Panc1 (cell line): ENCODE measurements around the gene SEC63. TPM values are rescaled to one million over a fixed set of nuclear protein-coding genes. Genes with fewer than 3 reads are reported as not detected.

Experiments used
- ATAC-seq: fragments of 200-7000 bp; cut with Tn5 transposase; 2 replicates; pipeline ENCODE4 v1.9.1; 2020; ENCODE audit warnings: mild to moderate bottlenecking, moderate library complexity
- BruUV-seq: library from RNA; stranded (reverse); fragments of 400-500 nt; replicated peaks from 2 replicates; lab custom pipeline; 2021; lab: Mats Ljungman, UMichigan
- CTCF ChIA-PET: fragments of 300-600 bp; sonication (Branson Sonifier 250); formaldehyde crosslinking; loops from one replicate; lab custom pipeline; 2022; ENCODE audit warnings: antibody characterized with exemption; lab: Charles Lee
- POLR2A ChIA-PET: fragments of 300-600 bp; sonication (Branson Sonifier 250); formaldehyde crosslinking; loops from one replicate; lab custom pipeline; 2022; ENCODE audit warnings: antibody characterized with exemption; lab: Charles Lee
- DNase-seq: peaks from one replicate; pipeline ENCODE4 v3.0.0-alpha.2; 2010; ENCODE audit warnings: low read depth, low spot score
- H3K27ac ChIP-seq: 2 replicates; pipeline ENCODE4 v1.5.1; 2011; ENCODE audit warnings: mild to moderate bottlenecking, low read length, inconsistent platforms
- H3K27me3 ChIP-seq: fragments of 200-500 bp; sonication (Bioruptor generic); 2 replicates; pipeline ENCODE4 v1.6.0; 2014; ENCODE audit warnings: low read length, inconsistent platforms; ENCODE audit not compliant: control insufficient read depth, insufficient read depth
- H3K36me3 ChIP-seq: fragments of 200-500 bp; sonication (Bioruptor generic); 2 replicates; pipeline ENCODE4 v1.5.1; 2014; ENCODE audit warnings: inconsistent platforms, mild to moderate bottlenecking, low read length, moderate library complexity; ENCODE audit not compliant: control insufficient read depth, insufficient read depth
- H3K4me1 ChIP-seq: 2 replicates; pipeline ENCODE4 v1.5.1; 2011; ENCODE audit warnings: inconsistent platforms, mild to moderate bottlenecking, low read length, moderate library complexity; ENCODE audit not compliant: control insufficient read depth, insufficient read depth
- H3K4me3 ChIP-seq, 2 experiments: 2 replicates each; pipeline ENCODE4 v1.5.1; 2011 to 2012; ENCODE audit warnings: low read depth in 2 of 2, low read length in 2 of 2, mild to moderate bottlenecking in 2 of 2, inconsistent platforms in 1 of 2, moderate library complexity in 1 of 2
- H3K9me3 ChIP-seq: fragments of 200-500 bp; sonication (Bioruptor generic); 2 replicates; pipeline ENCODE4 v1.5.1; 2014; ENCODE audit warnings: low read depth, mild to moderate bottlenecking, inconsistent platforms, low read length, moderate library complexity; ENCODE audit not compliant: control insufficient read depth, insufficient read depth
- CTCF ChIP-seq: fragments of 450-650 bp; IDR thresholded peaks from 2 replicates; pipeline ENCODE4 v1.5.1; 2017; ENCODE audit warnings: mild to moderate bottlenecking
- POLR2AphosphoS5 ChIP-seq: IDR thresholded peaks from 2 replicates; pipeline ENCODE4 v1.6.1; 2012; ENCODE audit warnings: mild to moderate bottlenecking, low read depth, low read length, moderate library complexity
- REST ChIP-seq, 2 experiments: IDR thresholded peaks; 2 replicates each; pipeline ENCODE4 v1.6.1; 2011 to 2012; ENCODE audit warnings: low read depth in 2 of 2, control low read depth in 1 of 2, low read length in 1 of 2, mild to moderate bottlenecking in 1 of 2, moderate library complexity in 1 of 2; ENCODE audit not compliant: insufficient read depth in 1 of 2
- SIN3A ChIP-seq: IDR thresholded peaks from 2 replicates; pipeline ENCODE4 v1.6.1; 2012; ENCODE audit warnings: low read depth, mild to moderate bottlenecking, low read length, moderate library complexity, borderline replicate concordance; ENCODE audit not compliant: insufficient read depth
- TCF7L2 ChIP-seq: IDR thresholded peaks from 2 replicates; pipeline ENCODE4 v1.6.1; 2011; ENCODE audit warnings: mild to moderate bottlenecking, low read depth, low read length, inconsistent platforms
- in situ Hi-C: cut with HindIII; loops from 2 replicates; pipeline ENCODE4 v1.10.0; 2016; ENCODE audit warnings: low sequenced_read_pairs, low pct_unique_long_range_greater_than_20kb
- intact Hi-C: fragments of 100-400 bp; cut with micrococcal nuclease; formaldehyde crosslinking; loops from one replicate; pipeline ENCODE4 v1.10.0; 2022; ENCODE audit not compliant: unreplicated experiment
- total RNA-seq: library from RNA; stranded (reverse); gene quantifications from one replicate; pipeline ENCODE4 v1.2.1, GENCODE V29; 2021; ENCODE audit not compliant: unreplicated experiment

The SEC63 gene
- total RNA-seq, 1 experiment from 2014 or later = 172 TPM

- no TSS peak for BruUV-seq
- Histone ChIP-seq H3K27me3 (no peaks in the 10 kb centered on the region), H3K36me3 (no peaks in the 10 kb centered on the region), H3K9me3 (no peaks in the 10 kb centered on the region), H3K4me1 (no peaks in the 10 kb centered on the region), H3K27ac (no peak overlapping the region), H3K4me3 (no peak overlapping the region)
- in situ Hi-C loops (no loop called here), intact Hi-C loops (no loop called here)
- POLR2A ChIA-PET = no interaction called here
- CTCF ChIA-PET = no interaction called here
- no peak for ATAC-seq
- TF ChIP-seq TCF7L2 = no peak
- TF ChIP-seq POLR2AphosphoS5 = no peak
- no peak for TF ChIP-seq REST (IDR thresholded peaks at IDR 0.05; ENCODE audit: insufficient read depth in 1 of 2, low read depth in 2 of 2, low read length in 1 of 2)
- TF ChIP-seq SIN3A = no peak
- DNase-seq = no peak
Observed at GRCh38 chr6:107972413-107973096, 14.5 kb upstream of the SEC63 start.

- TF ChIP-seq REST (IDR thresholded peaks at IDR 0.05; ENCODE audit: insufficient read depth in 1 of 2, low read depth in 2 of 2, low read length in 1 of 2) (no peak), SIN3A (no peak), TCF7L2 (no peak), CTCF (no peak), POLR2AphosphoS5 (no peak)
- H3K4me1 ChIP-seq = no peaks in the 10 kb centered on the region
- no peak for ATAC-seq
- H3K36me3 ChIP-seq = no peaks in the 10 kb centered on the region
- H3K27ac ChIP-seq = no peak overlapping the region
- BruUV-seq = no TSS peak
- no peaks in the 10 kb centered on the region for H3K27me3 ChIP-seq
- no peak for DNase-seq
- in situ Hi-C loops (no loop called here), intact Hi-C loops (no loop called here)
- no peaks in the 10 kb centered on the region for H3K9me3 ChIP-seq
- CTCF ChIA-PET = no interaction called here
- no peak overlapping the region for H3K4me3 ChIP-seq
- POLR2A ChIA-PET = no interaction called here
Observed at GRCh38 chr6:107971181-107971580, 13.2 kb upstream of the SEC63 start.
